ENCODE results near the gene RPUSD2. TPM values are rescaled to one million over a fixed set of nuclear protein-coding genes. Genes with fewer than 3 reads are reported as not detected.

The RPUSD2 gene
- total RNA-seq, 1 experiment from 2014 or later = 24.4 TPM

GRCh38 chr15:40550341-40551037 lies 18.6 kb upstream of the RPUSD2 start:
- no peaks in the 10 kb centered on the region for H3K4me1 ChIP-seq (ENCODE audit: insufficient read depth, low read length)
- H3K4me3 ChIP-seq (ENCODE audit: low read length) = no peak overlapping the region
- H3K9me3 ChIP-seq (ENCODE audit: low read length) = no peaks in the 10 kb centered on the region
- TF ChIP-seq CTCF (conservative IDR thresholded peaks at IDR 0.05; ENCODE audit: low read depth, low read length) (no peak), EZH2 (IDR thresholded peaks at IDR 0.05; ENCODE audit: low read length, unreplicated experiment) (no peak), EZH2phosphoT487 (IDR thresholded peaks at IDR 0.05; ENCODE audit: borderline replicate concordance, low read length) (no peak)
- DNase-seq = no peak
- BruUV-seq (replicated peaks) = no TSS peak
- ATAC-seq = no peak
- H3K27ac ChIP-seq (ENCODE audit: low read length) = no peak overlapping the region
- H3K36me3 ChIP-seq (ENCODE audit: low read depth, low read length) = peaks cover 14% of the 10 kb centered on the region; the same call in 1 of the 2 replicates
- no peak overlapping the region for H3K9ac ChIP-seq (ENCODE audit: low read length)
- intact Hi-C loops (cut with micrococcal nuclease) = no loop called here
- H3K79me2 ChIP-seq (ENCODE audit: low read length) = no peaks in the 10 kb centered on the region
- H3K27me3 ChIP-seq (ENCODE audit: low read length) = no peaks in the 10 kb centered on the region
- ChIA-PET POLR2A (ENCODE audit: unreplicated experiment) (no interaction called here), CTCF (no interaction called here)
- no peaks in the 10 kb centered on the region for H3K9me2 ChIP-seq (replicated peaks; ENCODE audit: low read length)
- no peak overlapping the region for H3K4me2 ChIP-seq (ENCODE audit: low read length)
- no peak overlapping the region for H2AFZ ChIP-seq (ENCODE audit: low read length)
- no peaks in the 10 kb centered on the region for H3F3A ChIP-seq (ENCODE audit: low read length, unreplicated experiment)
- H4K20me1 ChIP-seq (ENCODE audit: low read length) = no peaks in the 10 kb centered on the region

- Histone ChIP-seq H3K36me3 (ENCODE audit: low read depth, low read length) (peaks cover 26% of the 10 kb centered on the region; the same call in 1 of the 2 replicates), H3K9me2 (replicated peaks; ENCODE audit: low read length) (no peaks in the 10 kb centered on the region), H3K4me2 (ENCODE audit: low read length) (no peak overlapping the region), H3K4me1 (ENCODE audit: insufficient read depth, low read length) (no peaks in the 10 kb centered on the region), H3K9me3 (ENCODE audit: low read length) (no peaks in the 10 kb centered on the region), H4K20me1 (ENCODE audit: low read length) (no peaks in the 10 kb centered on the region), H3F3A (ENCODE audit: low read length, unreplicated experiment) (no peaks in the 10 kb centered on the region), H2AFZ (ENCODE audit: low read length) (no peak overlapping the region), H3K4me3 (ENCODE audit: low read length) (no peak overlapping the region), H3K27ac (ENCODE audit: low read length) (no peak overlapping the region), H3K27me3 (ENCODE audit: low read length) (no peaks in the 10 kb centered on the region), H3K9ac (ENCODE audit: low read length) (no peak overlapping the region), H3K79me2 (ENCODE audit: low read length) (no peaks in the 10 kb centered on the region)
- BruUV-seq (replicated peaks) = no TSS peak
- POLR2A ChIA-PET (ENCODE audit: unreplicated experiment) = no interaction called here
- DNase-seq (no peak), ATAC-seq (no peak)
- TF ChIP-seq EZH2phosphoT487 (IDR thresholded peaks at IDR 0.05; ENCODE audit: borderline replicate concordance, low read length) = no peak
- no peak for TF ChIP-seq CTCF (conservative IDR thresholded peaks at IDR 0.05; ENCODE audit: low read depth, low read length)
- no peak for TF ChIP-seq EZH2 (IDR thresholded peaks at IDR 0.05; ENCODE audit: low read length, unreplicated experiment)
- intact Hi-C loops (cut with micrococcal nuclease) = no loop called here
- CTCF ChIA-PET = no interaction called here
These were observed 15.0 kb upstream of the RPUSD2 start for GRCh38 chr15:40554161-40554525.

- ChIA-PET POLR2A (ENCODE audit: unreplicated experiment) (no interaction called here), CTCF (no interaction called here)
- Histone ChIP-seq H3K4me3 (ENCODE audit: low read length) (no peak overlapping the region), H3K36me3 (ENCODE audit: low read depth, low read length) (peaks cover 23% of the 10 kb centered on the region; the same call in 1 of the 2 replicates), H3K9me2 (replicated peaks; ENCODE audit: low read length) (no peaks in the 10 kb centered on the region), H3K79me2 (ENCODE audit: low read length) (no peaks in the 10 kb centered on the region), H3K27me3 (ENCODE audit: low read length) (no peaks in the 10 kb centered on the region), H3F3A (ENCODE audit: low read length, unreplicated experiment) (no peaks in the 10 kb centered on the region), H3K4me1 (ENCODE audit: insufficient read depth, low read length) (no peaks in the 10 kb centered on the region), H3K4me2 (ENCODE audit: low read length) (no peak overlapping the region), H3K9me3 (ENCODE audit: low read length) (no peaks in the 10 kb centered on the region), H3K27ac (ENCODE audit: low read length) (no peak overlapping the region), H2AFZ (ENCODE audit: low read length) (no peak overlapping the region), H4K20me1 (ENCODE audit: low read length) (no peaks in the 10 kb centered on the region), H3K9ac (ENCODE audit: low read length) (no peak overlapping the region)
- intact Hi-C loops (cut with micrococcal nuclease) = no loop called here
- DNase-seq (no peak), ATAC-seq (no peak)
- BruUV-seq (replicated peaks) = no TSS peak
- no peak for TF ChIP-seq EZH2 (IDR thresholded peaks at IDR 0.05; ENCODE audit: low read length, unreplicated experiment)
- no peak for TF ChIP-seq EZH2phosphoT487 (IDR thresholded peaks at IDR 0.05; ENCODE audit: borderline replicate concordance, low read length)
- TF ChIP-seq CTCF (conservative IDR thresholded peaks at IDR 0.05; ENCODE audit: low read depth, low read length) = no peak
These were observed 13.2 kb upstream of the RPUSD2 start for GRCh38 chr15:40555876-40556275.
